ENCODE measurements around the gene ECE1.

- TF ChIP-seq EZH2 (IDR thresholded peaks at IDR 0.05; ENCODE audit: insufficient read depth, poor library complexity, severe bottlenecking), result no peak
- no peak for TF ChIP-seq EZH2phosphoT487 (IDR thresholded peaks at IDR 0.05; ENCODE audit: insufficient read depth, low read depth)
Measured at GRCh38 chr1:21271550-21271949, 18.7 kb downstream of the ECE1 start.
